ENCODE measurements around the gene TASOR2. TPM values are rescaled to one million over a fixed set of nuclear protein-coding genes. Genes with fewer than 3 reads are reported as not detected.
A peak's percentile ranks its signal among the peaks of the same experiment; 100 is the strongest.

Gene TASOR2
- total and polyA plus RNA-seq, 9 donors: 21.9 to 51.3 (median 30.1) TPM

GRCh38 chr10:5708356-5708755 lies 23.7 kb downstream of the TASOR2 start:
- Histone ChIP-seq H3K4me3 (ENCODE audit: low read length) (no peak overlapping the region), H3K36me3 (ENCODE audit: control insufficient read depth, insufficient read depth, low read length) (no peaks in the 10 kb centered on the region), H3K9me3 (replicated peaks; ENCODE audit: control insufficient read depth, low read depth, low read length) (no peaks in the 10 kb centered on the region), H3K27ac (ENCODE audit: low read length) (no peak overlapping the region), H3K4me1 (ENCODE audit: control insufficient read depth, insufficient read depth, low read length) (no peaks in the 10 kb centered on the region), H3K27me3 (ENCODE audit: control insufficient read depth, insufficient read depth, low read length) (no peaks in the 10 kb centered on the region)
- no peak for DNase-seq

GRCh38 chr10:5709865-5710264 lies 25.2 kb downstream of the TASOR2 start:
- no peaks in the 10 kb centered on the region for H3K36me3 ChIP-seq (ENCODE audit: control insufficient read depth, insufficient read depth, low read length)
- no peak overlapping the region for H3K4me3 ChIP-seq (ENCODE audit: low read length)
- H3K27ac ChIP-seq (ENCODE audit: low read length): no peak overlapping the region
- no peaks in the 10 kb centered on the region for H3K9me3 ChIP-seq (replicated peaks; ENCODE audit: control insufficient read depth, low read depth, low read length)
- no peaks in the 10 kb centered on the region for H3K27me3 ChIP-seq (ENCODE audit: control insufficient read depth, insufficient read depth, low read length)
- no CpG with 5 or more reads among the region's 2 CpGs for WGBS (ENCODE audit: insufficient coverage)
- no peaks in the 10 kb centered on the region for H3K4me1 ChIP-seq (ENCODE audit: control insufficient read depth, insufficient read depth, low read length)
- no peak for DNase-seq

GRCh38 chr10:5710859-5711258 lies 26.2 kb downstream of the TASOR2 start:
- no peak for DNase-seq
- no peak overlapping the region for H3K4me3 ChIP-seq (ENCODE audit: low read length)
- no peaks in the 10 kb centered on the region for H3K4me1 ChIP-seq (ENCODE audit: control insufficient read depth, insufficient read depth, low read length)
- no peaks in the 10 kb centered on the region for H3K9me3 ChIP-seq (replicated peaks; ENCODE audit: control insufficient read depth, low read depth, low read length)
- no peak overlapping the region for H3K27ac ChIP-seq (ENCODE audit: low read length)
- H3K36me3 ChIP-seq (ENCODE audit: control insufficient read depth, insufficient read depth, low read length): no peaks in the 10 kb centered on the region
- no peaks in the 10 kb centered on the region for H3K27me3 ChIP-seq (ENCODE audit: control insufficient read depth, insufficient read depth, low read length)
- WGBS (ENCODE audit: insufficient coverage): no CpG with 5 or more reads among the region's 1 CpG

- Histone ChIP-seq H3K27ac (ENCODE audit: low read length) (no peak overlapping the region), H3K9me3 (replicated peaks; ENCODE audit: control insufficient read depth, low read depth, low read length) (no peaks in the 10 kb centered on the region)
- no peak for DNase-seq
Observed at GRCh38 chr10:5711642-5712041, 27.0 kb downstream of the TASOR2 start.

GRCh38 chr10:5719546-5719945 lies 34.9 kb downstream of the TASOR2 start:
- WGBS (ENCODE audit: insufficient coverage): no CpG with 5 or more reads among the region's 3 CpGs
- Histone ChIP-seq H3K4me3 (ENCODE audit: low read length) (no peak overlapping the region), H3K4me1 (ENCODE audit: control insufficient read depth, insufficient read depth, low read length) (no peaks in the 10 kb centered on the region), H3K9me3 (replicated peaks; ENCODE audit: control insufficient read depth, low read depth, low read length) (no peaks in the 10 kb centered on the region), H3K27me3 (ENCODE audit: control insufficient read depth, insufficient read depth, low read length) (no peaks in the 10 kb centered on the region), H3K36me3 (ENCODE audit: control insufficient read depth, insufficient read depth, low read length) (no peaks in the 10 kb centered on the region), H3K27ac (ENCODE audit: low read length) (no peak overlapping the region)
- DNase-seq: peak; percentile 30

More at GRCh38 chr10:5711642-5712041, 27.0 kb downstream of the TASOR2 start:
- Histone ChIP-seq H3K4me1 (ENCODE audit: control insufficient read depth, insufficient read depth, low read length) (no peaks in the 10 kb centered on the region), H3K4me3 (ENCODE audit: low read length) (no peak overlapping the region), H3K36me3 (ENCODE audit: control insufficient read depth, insufficient read depth, low read length) (no peaks in the 10 kb centered on the region), H3K27me3 (ENCODE audit: control insufficient read depth, insufficient read depth, low read length) (no peaks in the 10 kb centered on the region)
- WGBS (ENCODE audit: insufficient coverage): no CpG with 5 or more reads among the region's 4 CpGs

GRCh38 chr10:5720182-5720581 lies 35.5 kb downstream of the TASOR2 start:
- no peaks in the 10 kb centered on the region for H3K9me3 ChIP-seq (replicated peaks; ENCODE audit: control insufficient read depth, low read depth, low read length)
- H3K36me3 ChIP-seq (ENCODE audit: control insufficient read depth, insufficient read depth, low read length): no peaks in the 10 kb centered on the region
- no peaks in the 10 kb centered on the region for H3K27me3 ChIP-seq (ENCODE audit: control insufficient read depth, insufficient read depth, low read length)
- 100% methylated on average over 2 of the region's 7 CpGs for WGBS (ENCODE audit: insufficient coverage)
- DNase-seq: no peak
- no peak overlapping the region for H3K4me3 ChIP-seq (ENCODE audit: low read length)
- no peaks in the 10 kb centered on the region for H3K4me1 ChIP-seq (ENCODE audit: control insufficient read depth, insufficient read depth, low read length)
- no peak overlapping the region for H3K27ac ChIP-seq (ENCODE audit: low read length)

- Histone ChIP-seq H3K27ac (ENCODE audit: low read length) (no peak overlapping the region), H3K36me3 (ENCODE audit: control insufficient read depth, insufficient read depth, low read length) (peaks cover 8% of the 10 kb centered on the region)
- WGBS (ENCODE audit: insufficient coverage): no CpG with 5 or more reads among the region's 2 CpGs
Observed at GRCh38 chr10:5723692-5724091, 39.1 kb downstream of the TASOR2 start.

GRCh38 chr10:5730766-5731165 lies 46.1 kb downstream of the TASOR2 start:
- 84% methylated on average over 3 of the region's 4 CpGs for WGBS (ENCODE audit: insufficient coverage)
- Histone ChIP-seq H3K4me1 (ENCODE audit: control insufficient read depth, insufficient read depth, low read length) (no peaks in the 10 kb centered on the region), H3K27me3 (ENCODE audit: control insufficient read depth, insufficient read depth, low read length) (no peaks in the 10 kb centered on the region), H3K36me3 (ENCODE audit: control insufficient read depth, insufficient read depth, low read length) (peaks cover 28% of the 10 kb centered on the region), H3K27ac (ENCODE audit: low read length) (no peak overlapping the region), H3K9me3 (replicated peaks; ENCODE audit: control insufficient read depth, low read depth, low read length) (no peaks in the 10 kb centered on the region), H3K4me3 (ENCODE audit: low read length) (no peak overlapping the region)
- no peak for DNase-seq

More at GRCh38 chr10:5723692-5724091, 39.1 kb downstream of the TASOR2 start:
- Histone ChIP-seq H3K27me3 (ENCODE audit: control insufficient read depth, insufficient read depth, low read length) (no peaks in the 10 kb centered on the region), H3K9me3 (replicated peaks; ENCODE audit: control insufficient read depth, low read depth, low read length) (no peaks in the 10 kb centered on the region), H3K4me1 (ENCODE audit: control insufficient read depth, insufficient read depth, low read length) (no peaks in the 10 kb centered on the region), H3K4me3 (ENCODE audit: low read length) (no peak overlapping the region)
- DNase-seq: no peak

- peaks cover 28% of the 10 kb centered on the region for H3K36me3 ChIP-seq (ENCODE audit: control insufficient read depth, insufficient read depth, low read length)
- DNase-seq: no peak
- H3K4me1 ChIP-seq (ENCODE audit: control insufficient read depth, insufficient read depth, low read length): no peaks in the 10 kb centered on the region
- H3K4me3 ChIP-seq (ENCODE audit: low read length): no peak overlapping the region
- no peaks in the 10 kb centered on the region for H3K9me3 ChIP-seq (replicated peaks; ENCODE audit: control insufficient read depth, low read depth, low read length)
- no peaks in the 10 kb centered on the region for H3K27me3 ChIP-seq (ENCODE audit: control insufficient read depth, insufficient read depth, low read length)
- H3K27ac ChIP-seq (ENCODE audit: low read length): no peak overlapping the region
- WGBS (ENCODE audit: insufficient coverage): 70% methylated on average over 2 of the region's 3 CpGs
Observed at GRCh38 chr10:5731559-5731958, 46.9 kb downstream of the TASOR2 start.

GRCh38 chr10:5732141-5732540 lies 47.5 kb downstream of the TASOR2 start:
- peak; percentile 20 for DNase-seq
- 67% methylated on average over 3 of the region's 4 CpGs for WGBS (ENCODE audit: insufficient coverage)
- Histone ChIP-seq H3K4me3 (ENCODE audit: low read length) (no peak overlapping the region), H3K36me3 (ENCODE audit: control insufficient read depth, insufficient read depth, low read length) (peaks cover 25% of the 10 kb centered on the region), H3K27ac (ENCODE audit: low read length) (no peak overlapping the region), H3K4me1 (ENCODE audit: control insufficient read depth, insufficient read depth, low read length) (no peaks in the 10 kb centered on the region), H3K27me3 (ENCODE audit: control insufficient read depth, insufficient read depth, low read length) (no peaks in the 10 kb centered on the region), H3K9me3 (replicated peaks; ENCODE audit: control insufficient read depth, low read depth, low read length) (no peaks in the 10 kb centered on the region)
